Measurements from ENCODE around the gene IGF2.

DNA sequence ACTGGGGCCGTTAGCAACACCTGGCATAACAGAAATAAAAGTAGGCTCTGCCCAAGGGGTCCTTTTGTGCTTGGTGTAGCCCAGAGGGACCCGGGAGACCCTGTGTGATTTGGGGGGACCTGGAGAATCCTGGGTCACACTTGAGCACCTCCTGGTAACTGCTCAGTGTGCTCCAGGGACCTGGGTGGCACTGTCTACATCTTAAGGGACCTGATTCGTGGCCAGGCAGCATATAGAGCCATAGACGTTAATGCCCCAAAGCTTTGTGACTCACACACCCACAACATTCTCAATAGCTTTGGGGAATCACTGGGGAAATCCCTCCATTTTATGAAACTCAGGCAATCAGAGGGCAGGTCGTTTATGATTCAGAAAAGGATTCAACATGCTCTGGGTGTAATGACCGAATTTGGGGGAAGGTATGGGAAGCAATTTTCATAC, 3.6 kb upstream of the IGF2 start:
- TF ChIP-seq, protein P1, sequence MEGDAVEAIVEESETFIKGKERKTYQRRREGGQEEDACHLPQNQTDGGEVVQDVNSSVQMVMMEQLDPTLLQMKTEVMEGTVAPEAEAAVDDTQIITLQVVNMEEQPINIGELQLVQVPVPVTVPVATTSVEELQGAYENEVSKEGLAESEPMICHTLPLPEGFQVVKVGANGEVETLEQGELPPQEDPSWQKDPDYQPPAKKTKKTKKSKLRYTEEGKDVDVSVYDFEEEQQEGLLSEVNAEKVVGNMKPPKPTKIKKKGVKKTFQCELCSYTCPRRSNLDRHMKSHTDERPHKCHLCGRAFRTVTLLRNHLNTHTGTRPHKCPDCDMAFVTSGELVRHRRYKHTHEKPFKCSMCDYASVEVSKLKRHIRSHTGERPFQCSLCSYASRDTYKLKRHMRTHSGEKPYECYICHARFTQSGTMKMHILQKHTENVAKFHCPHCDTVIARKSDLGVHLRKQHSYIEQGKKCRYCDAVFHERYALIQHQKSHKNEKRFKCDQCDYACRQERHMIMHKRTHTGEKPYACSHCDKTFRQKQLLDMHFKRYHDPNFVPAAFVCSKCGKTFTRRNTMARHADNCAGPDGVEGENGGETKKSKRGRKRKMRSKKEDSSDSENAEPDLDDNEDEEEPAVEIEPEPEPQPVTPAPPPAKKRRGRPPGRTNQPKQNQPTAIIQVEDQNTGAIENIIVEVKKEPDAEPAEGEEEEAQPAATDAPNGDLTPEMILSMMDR (IDR thresholded peaks at IDR 0.05) = no peak
- TF ChIP-seq POLR2A (IDR thresholded peaks at IDR 0.05) = no peak

Data from Peyer's patch (tissue), 4 donors.